Mesodermal cell (in vitro differentiated cells): ENCODE measurements around the gene ZNF385B.

Experiments
- H3K27ac ChIP-seq: 2 replicates; pipeline ENCODE4 v1.7.0; 2013; ENCODE audit warnings: mild to moderate bottlenecking, low read depth, low read length, moderate library complexity; ENCODE audit not compliant: severe bottlenecking
- H3K36me3 ChIP-seq: 2 replicates; pipeline ENCODE4 v1.7.1; 2013; ENCODE audit warnings: mild to moderate bottlenecking, low read length, moderate library complexity; ENCODE audit not compliant: control insufficient read depth, insufficient read depth
- H3K4me1 ChIP-seq: one replicate; pipeline ENCODE4 v1.7.1; 2013; ENCODE audit warnings: mild to moderate bottlenecking, low read length; ENCODE audit not compliant: insufficient read depth, control insufficient read depth, poor library complexity, severe bottlenecking
- H3K4me3 ChIP-seq: 2 replicates; pipeline ENCODE4 v1.7.0; 2013; ENCODE audit warnings: low read length, control low read depth, mild to moderate bottlenecking; ENCODE audit not compliant: insufficient read depth, poor library complexity, severe bottlenecking; ENCODE audit errors: extremely low read depth
- H3K9me3 ChIP-seq: 2 replicates; pipeline ENCODE4 v1.7.1; 2013; ENCODE audit warnings: mild to moderate bottlenecking, low read length, moderate library complexity; ENCODE audit not compliant: control insufficient read depth
- WGBS, 2 experiments: methylation state at CpG; one replicate each; pipeline ENCODE4 v1.1.5; 2013; ENCODE audit warnings: missing lambda C conversion rate in 2 of 2; ENCODE audit not compliant: insufficient coverage in 2 of 2; 5-methylcytosine and 5-hydroxymethylcytosine counted together

The ZNF385B gene

GRCh38 chr2:179855673-179856072, 5.7 kb downstream of the ZNF385B start:
- H3K36me3 ChIP-seq, result no peaks in the 10 kb centered on the region
- no peaks in the 10 kb centered on the region for H3K4me1 ChIP-seq
- H3K4me3 ChIP-seq, result no peak overlapping the region
- no peak overlapping the region for H3K27ac ChIP-seq
- no CpG with 5 or more reads among the region's 1 CpG for WGBS, 2 experiments
- H3K9me3 ChIP-seq, result no peaks in the 10 kb centered on the region

- Histone ChIP-seq H3K4me1 (no peaks in the 10 kb centered on the region), H3K36me3 (no peaks in the 10 kb centered on the region), H3K27ac (no peak overlapping the region), H3K4me3 (no peak overlapping the region), H3K9me3 (no peaks in the 10 kb centered on the region)
- no CpG with 5 or more reads among the region's 3 CpGs for WGBS, 2 experiments
These were observed 6.5 kb downstream of the ZNF385B start for GRCh38 chr2:179854891-179855290.

- H3K36me3 ChIP-seq, result no peaks in the 10 kb centered on the region
- no peaks in the 10 kb centered on the region for H3K4me1 ChIP-seq
These were observed 8.3 kb downstream of the ZNF385B start for GRCh38 chr2:179853108-179853507.

GRCh38 chr2:179850188-179850587, 11.2 kb downstream of the ZNF385B start:
- Histone ChIP-seq H3K4me1 (no peaks in the 10 kb centered on the region), H3K4me3 (no peak overlapping the region), H3K9me3 (no peaks in the 10 kb centered on the region), H3K36me3 (no peaks in the 10 kb centered on the region), H3K27ac (no peak overlapping the region)
- 80% methylated on average over 1 of the region's 1 CpG; no CpG with 5 or more reads in 1 of the 2 experiments for WGBS, 2 experiments

More at GRCh38 chr2:179853108-179853507, 8.3 kb downstream of the ZNF385B start:
- no peak overlapping the region for H3K27ac ChIP-seq
- no peak overlapping the region for H3K4me3 ChIP-seq
- H3K9me3 ChIP-seq, result no peaks in the 10 kb centered on the region

GRCh38 chr2:179849719-179850118, 11.7 kb downstream of the ZNF385B start:
- no peaks in the 10 kb centered on the region for H3K36me3 ChIP-seq
- no peak overlapping the region for H3K4me3 ChIP-seq
- no peaks in the 10 kb centered on the region for H3K9me3 ChIP-seq
- no peaks in the 10 kb centered on the region for H3K4me1 ChIP-seq
- H3K27ac ChIP-seq, result no peak overlapping the region

GRCh38 chr2:179843541-179843940, 17.9 kb downstream of the ZNF385B start:
- H3K4me1 ChIP-seq, result no peaks in the 10 kb centered on the region
- no peak overlapping the region for H3K4me3 ChIP-seq
- H3K9me3 ChIP-seq, result no peaks in the 10 kb centered on the region
- no peaks in the 10 kb centered on the region for H3K36me3 ChIP-seq
- no peak overlapping the region for H3K27ac ChIP-seq

GRCh38 chr2:179842498-179843153, 18.8 kb downstream of the ZNF385B start:
- Histone ChIP-seq H3K9me3 (no peaks in the 10 kb centered on the region), H3K27ac (no peak overlapping the region), H3K4me3 (no peak overlapping the region), H3K4me1 (peaks cover 6% of the 10 kb centered on the region), H3K36me3 (no peaks in the 10 kb centered on the region)
- WGBS, 2 experiments, result 41 to 75% methylated on average over 2 to 3 of the region's 4 CpGs

- WGBS, 2 experiments, result 86 to 100% methylated on average over 1 of the region's 1 CpG
These were observed 20.6 kb downstream of the ZNF385B start for GRCh38 chr2:179840840-179841239.

GRCh38 chr2:179837408-179837807, 24.0 kb downstream of the ZNF385B start:
- Histone ChIP-seq H3K4me3 (no peak overlapping the region), H3K27ac (no peak overlapping the region), H3K9me3 (no peaks in the 10 kb centered on the region), H3K36me3 (no peaks in the 10 kb centered on the region), H3K4me1 (peaks cover 6% of the 10 kb centered on the region)
- 100% methylated on average over 1 of the region's 4 CpGs; no CpG with 5 or more reads in 1 of the 2 experiments for WGBS, 2 experiments

More at GRCh38 chr2:179840840-179841239, 20.6 kb downstream of the ZNF385B start:
- peaks cover 6% of the 10 kb centered on the region for H3K4me1 ChIP-seq
- H3K27ac ChIP-seq, result no peak overlapping the region
- no peaks in the 10 kb centered on the region for H3K36me3 ChIP-seq
- no peaks in the 10 kb centered on the region for H3K9me3 ChIP-seq
- no peak overlapping the region for H3K4me3 ChIP-seq

GRCh38 chr2:179830043-179830787, 31.2 kb downstream of the ZNF385B start:
- Histone ChIP-seq H3K9me3 (no peaks in the 10 kb centered on the region), H3K4me1 (no peaks in the 10 kb centered on the region), H3K36me3 (no peaks in the 10 kb centered on the region), H3K4me3 (no peak overlapping the region), H3K27ac (no peak overlapping the region)
- 100% methylated on average over 1 of the region's 3 CpGs; no CpG with 5 or more reads in 1 of the 2 experiments for WGBS, 2 experiments

GRCh38 chr2:179826297-179826696, 35.1 kb downstream of the ZNF385B start:
- Histone ChIP-seq H3K9me3 (no peaks in the 10 kb centered on the region), H3K27ac (peak overlapping the region; percentile 78), H3K36me3 (no peaks in the 10 kb centered on the region), H3K4me3 (no peak overlapping the region), H3K4me1 (no peaks in the 10 kb centered on the region)
- 40% methylated on average over 1 of the region's 2 CpGs; no CpG with 5 or more reads in 1 of the 2 experiments for WGBS, 2 experiments
